Activated CD4-positive, alpha-beta T cell treated with anti-CD3 and anti-CD28 coated beads, Interleukin-2, amount 10 ng/mL, durations not matched to agents 7 days and 5 days (primary cell): ENCODE data around the gene TJP3. TPM values are rescaled to one million over a fixed set of nuclear protein-coding genes. Genes with fewer than 3 reads are reported as not detected.
A peak's percentile ranks its signal among the peaks of the same experiment; 100 is the strongest.

Experiments used
- CTCF ChIA-PET: fragments of 350-600 bp; sonication (Branson Sonifier 250); formaldehyde crosslinking; loops from one replicate; lab custom pipeline; 2021; ENCODE audit warnings: antibody characterized with exemption; lab: Charles Lee
- POLR2A ChIA-PET: fragments of 350-600 bp; sonication (Branson Sonifier 250); formaldehyde crosslinking; loops from one replicate; lab custom pipeline; 2021; ENCODE audit warnings: antibody characterized with exemption; lab: Charles Lee
- DNase-seq: peaks from one replicate; pipeline ENCODE4 v3.0.0-alpha.2; 2020
- H3K27ac Mint-ChIP-seq: one replicate; pipeline ENCODE4 v1.8.0; 2021; ENCODE audit warnings: mild to moderate bottlenecking, moderate library complexity, mixed read lengths
- H3K27me3 Mint-ChIP-seq: one replicate; pipeline ENCODE4 v1.8.0; 2021; ENCODE audit warnings: mixed read lengths
- H3K36me3 Mint-ChIP-seq: one replicate; pipeline ENCODE4 v1.8.0; 2021; ENCODE audit warnings: low read depth, mixed read lengths
- H3K4me1 Mint-ChIP-seq: one replicate; pipeline ENCODE4 v1.8.0; 2021; ENCODE audit warnings: mixed read lengths
- H3K4me3 Mint-ChIP-seq: one replicate; pipeline ENCODE4 v1.8.0; 2021; ENCODE audit warnings: mild to moderate bottlenecking, moderate library complexity, mixed read lengths
- H3K9me3 Mint-ChIP-seq: one replicate; pipeline ENCODE4 v1.8.0; 2021; ENCODE audit warnings: mixed read lengths
- total RNA-seq, 2 experiments: library from RNA; stranded (reverse); gene quantifications; one replicate each; pipeline ENCODE4 v1.2.3, GENCODE V29; 2021

TJP3 gene
- total RNA-seq, 2 experiments from 2014 or later = 2.7 to 3.5 TPM

DNA sequence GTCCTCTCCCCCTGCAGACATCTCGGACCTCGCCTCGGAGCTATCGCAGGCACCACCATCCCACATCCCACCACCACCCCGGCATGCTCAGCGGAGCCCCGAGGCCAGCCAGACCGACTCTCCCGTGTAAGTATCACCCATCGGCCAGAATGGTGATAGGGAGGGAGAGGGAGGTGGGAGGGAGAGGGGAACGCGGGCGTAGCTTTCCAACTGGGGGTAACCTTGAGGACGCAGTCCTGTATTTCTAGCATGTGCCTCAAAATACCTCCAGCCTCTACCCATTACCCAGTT, 26.1 kb downstream of the TJP3 start:
- H3K27me3 Mint-ChIP-seq = no peaks in the 10 kb centered on the region
- POLR2A ChIA-PET = no interaction called here
- no peak for DNase-seq
- CTCF ChIA-PET = no interaction called here
- no peaks in the 10 kb centered on the region for H3K9me3 Mint-ChIP-seq
- peaks cover 17% of the 10 kb centered on the region for H3K4me1 Mint-ChIP-seq
- no peaks in the 10 kb centered on the region for H3K36me3 Mint-ChIP-seq
- H3K27ac Mint-ChIP-seq = no peak overlapping the region
- no peak overlapping the region for H3K4me3 Mint-ChIP-seq

DNA sequence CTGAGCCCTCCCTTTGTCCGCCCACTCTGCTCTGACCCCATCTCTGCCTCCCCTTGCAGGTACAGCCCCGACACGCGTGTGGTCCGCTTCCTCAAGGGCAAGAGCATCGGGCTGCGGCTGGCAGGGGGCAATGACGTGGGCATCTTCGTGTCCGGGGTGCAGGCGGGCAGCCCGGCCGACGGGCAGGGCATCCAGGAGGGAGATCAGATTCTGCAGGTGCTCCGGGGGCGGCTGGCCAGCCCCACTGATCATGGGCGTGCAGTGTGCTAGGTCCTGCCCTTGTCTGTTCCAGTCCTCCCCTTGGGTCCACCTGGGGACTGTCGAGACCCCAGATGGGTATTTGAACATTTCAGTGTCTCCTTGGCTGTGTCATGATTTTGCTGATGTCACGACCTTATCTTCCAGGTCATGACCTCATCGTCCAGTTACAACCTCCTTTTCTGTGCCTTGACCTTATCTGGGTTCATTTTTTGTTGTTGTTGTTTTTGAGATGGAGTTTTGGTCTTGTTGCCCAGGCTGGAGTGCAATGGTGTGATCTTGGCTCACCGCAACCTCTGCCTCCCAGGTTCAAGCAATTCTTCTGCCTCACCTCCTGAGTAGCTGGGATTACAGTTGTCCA, 28.0 kb downstream of the TJP3 start:
- DNase-seq = no peak
- Mint-ChIP-seq H3K9me3 (no peaks in the 10 kb centered on the region), H3K27ac (no peak overlapping the region), H3K36me3 (no peaks in the 10 kb centered on the region), H3K27me3 (no peaks in the 10 kb centered on the region), H3K4me1 (peaks cover 23% of the 10 kb centered on the region), H3K4me3 (no peak overlapping the region)
- ChIA-PET CTCF (no interaction called here), POLR2A (no interaction called here)

DNA sequence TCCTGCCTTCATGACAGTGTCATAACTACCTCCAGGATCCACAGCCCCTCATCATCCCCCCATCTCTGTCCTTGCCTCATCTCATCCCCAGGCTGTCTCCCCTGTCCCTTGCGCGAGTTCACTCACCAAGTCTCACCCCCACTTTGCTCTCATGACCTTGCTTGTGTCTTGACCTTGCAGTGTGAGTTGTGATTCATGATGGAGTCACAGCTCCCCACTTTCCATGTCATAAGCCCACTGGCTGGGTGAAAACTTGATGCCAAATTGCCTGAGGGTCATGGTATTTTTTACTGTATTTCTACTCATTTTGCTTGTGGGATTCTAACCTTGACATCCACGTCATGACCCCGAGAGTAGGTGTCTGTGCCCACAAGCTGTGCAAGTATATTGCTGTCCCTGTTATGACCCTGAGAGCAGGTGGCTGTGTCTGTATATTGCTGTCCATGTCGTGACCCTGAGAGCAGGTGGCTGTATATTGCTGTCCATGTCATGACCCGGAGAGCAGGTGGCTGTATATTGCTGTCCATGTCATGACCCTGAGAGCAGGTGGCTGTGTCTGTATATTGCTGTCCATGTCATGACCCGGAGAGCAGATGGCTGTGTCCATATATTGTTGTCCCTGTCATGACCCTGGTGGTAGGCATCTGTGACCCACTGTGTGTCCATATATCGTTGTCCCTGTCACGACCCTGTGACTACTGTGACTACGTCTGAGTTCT, 29.5 kb downstream of the TJP3 start:
- CTCF ChIA-PET = no interaction called here

DNA sequence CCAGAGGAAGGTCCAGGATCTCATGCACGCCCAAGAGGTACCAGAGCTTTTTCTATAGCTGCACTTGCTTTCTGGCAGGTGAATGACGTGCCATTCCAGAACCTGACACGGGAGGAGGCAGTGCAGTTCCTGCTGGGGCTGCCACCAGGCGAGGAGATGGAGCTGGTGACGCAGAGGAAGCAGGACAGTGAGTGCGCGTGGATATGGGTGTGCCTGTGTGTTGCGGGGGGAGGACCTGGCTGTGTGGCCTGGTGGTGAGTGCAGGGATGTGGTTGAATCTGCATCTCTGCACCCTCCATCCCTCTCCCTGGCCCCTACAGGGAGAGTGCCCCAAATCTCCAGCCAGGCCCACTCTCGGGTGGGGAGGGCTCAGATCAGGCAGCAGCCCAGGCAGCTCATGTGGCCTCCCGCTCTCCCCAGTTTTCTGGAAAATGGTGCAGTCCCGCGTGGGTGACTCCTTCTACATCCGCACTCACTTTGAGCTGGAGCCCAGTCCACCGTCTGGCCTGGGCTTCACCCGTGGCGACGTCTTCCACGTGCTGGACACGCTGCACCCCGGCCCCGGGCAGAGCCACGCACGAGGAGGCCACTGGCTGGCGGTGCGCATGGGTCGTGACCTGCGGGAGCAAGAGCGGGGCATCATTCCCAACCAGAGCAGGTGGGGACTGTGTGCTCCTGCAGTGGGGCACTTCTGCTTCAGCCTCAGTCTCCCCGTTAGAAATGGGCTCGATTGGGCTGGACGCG, 30.5 kb downstream of the TJP3 start:
- Mint-ChIP-seq H3K4me3 (peak overlapping the region; percentile 22), H3K36me3 (no peaks in the 10 kb centered on the region), H3K27ac (peak overlapping the region; percentile 93), H3K4me1 (peaks cover 23% of the 10 kb centered on the region), H3K9me3 (no peaks in the 10 kb centered on the region), H3K27me3 (no peaks in the 10 kb centered on the region)
- ChIA-PET POLR2A (no interaction called here), CTCF (interaction anchor here (0.6 to 1.1 kb wide), 2 partner anchors 25 to 260 kb away, joined by 3 to 4 read pairs; no protein-coding TSS in a partner anchor)
- DNase-seq = no peak

More for the DNA sequence above, 29.5 kb downstream of the TJP3 start:
- no peaks in the 10 kb centered on the region for H3K9me3 Mint-ChIP-seq
- POLR2A ChIA-PET = no interaction called here
- DNase-seq = no peak
- H3K36me3 Mint-ChIP-seq = no peaks in the 10 kb centered on the region
- peak overlapping the region; percentile 93 for H3K27ac Mint-ChIP-seq
- H3K4me1 Mint-ChIP-seq = peaks cover 23% of the 10 kb centered on the region
- no peak overlapping the region for H3K4me3 Mint-ChIP-seq
- H3K27me3 Mint-ChIP-seq = no peaks in the 10 kb centered on the region

DNA sequence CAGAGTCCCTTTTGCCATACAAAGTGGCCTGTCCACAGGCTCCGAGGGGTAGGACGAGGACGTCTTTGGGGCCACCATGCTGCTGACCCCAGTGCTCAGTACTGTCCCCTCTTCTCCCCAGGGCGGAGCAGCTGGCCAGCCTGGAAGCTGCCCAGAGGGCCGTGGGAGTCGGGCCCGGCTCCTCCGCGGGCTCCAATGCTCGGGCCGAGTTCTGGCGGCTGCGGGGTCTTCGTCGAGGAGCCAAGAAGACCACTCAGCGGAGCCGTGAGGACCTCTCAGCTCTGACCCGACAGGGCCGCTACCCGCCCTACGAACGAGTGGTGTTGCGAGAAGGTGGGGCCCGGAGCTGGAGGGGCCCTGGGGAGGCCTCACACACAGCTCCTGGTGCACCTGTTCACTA, 32.2 kb downstream of the TJP3 start:
- POLR2A ChIA-PET = no interaction called here

DNA sequence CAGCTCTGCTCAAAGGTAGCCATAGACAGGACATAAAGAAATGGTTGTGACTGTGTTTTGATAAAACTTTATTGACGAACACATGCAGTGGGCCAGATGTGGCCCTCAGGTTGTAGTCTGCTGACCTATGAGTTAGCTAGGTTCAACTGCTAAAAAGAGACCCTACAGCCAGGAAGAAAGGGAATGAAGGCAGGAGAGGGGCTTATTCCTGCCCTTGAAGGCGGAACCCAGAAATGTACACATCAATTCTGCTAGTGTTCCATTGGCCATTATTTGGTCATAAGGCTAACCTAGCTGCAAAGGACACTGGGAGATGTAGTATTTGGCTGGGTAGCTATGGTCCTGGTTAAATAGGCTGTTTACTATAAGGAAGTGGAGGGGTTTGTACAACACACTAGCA, 35.3 kb downstream of the TJP3 start:
- Mint-ChIP-seq H3K36me3 (no peaks in the 10 kb centered on the region), H3K4me3 (no peak overlapping the region), H3K9me3 (no peaks in the 10 kb centered on the region), H3K27me3 (no peaks in the 10 kb centered on the region), H3K27ac (no peak overlapping the region), H3K4me1 (peaks cover 14% of the 10 kb centered on the region)
- ChIA-PET POLR2A (interaction anchor here (0.6 kb wide), 1 partner anchor 35 kb away, joined by 3 read pairs; no protein-coding TSS in a partner anchor), CTCF (interaction anchor here (1.5 kb wide), 1 partner anchor 314 kb away, joined by 3 read pairs; no protein-coding TSS in a partner anchor)
- no peak for DNase-seq

More for the DNA sequence above, 32.2 kb downstream of the TJP3 start:
- no peaks in the 10 kb centered on the region for H3K27me3 Mint-ChIP-seq
- H3K9me3 Mint-ChIP-seq = no peaks in the 10 kb centered on the region
- DNase-seq = no peak
- peaks cover 23% of the 10 kb centered on the region for H3K4me1 Mint-ChIP-seq
- H3K27ac Mint-ChIP-seq = no peak overlapping the region
- H3K4me3 Mint-ChIP-seq = no peak overlapping the region
- CTCF ChIA-PET = interaction anchor here (0.9 to 1.5 kb wide), 3 partner anchors 22 to 150 kb away, joined by 3 to 4 read pairs (median 3); partner anchors contain the start of gene MRPL54
- no peaks in the 10 kb centered on the region for H3K36me3 Mint-ChIP-seq

DNA sequence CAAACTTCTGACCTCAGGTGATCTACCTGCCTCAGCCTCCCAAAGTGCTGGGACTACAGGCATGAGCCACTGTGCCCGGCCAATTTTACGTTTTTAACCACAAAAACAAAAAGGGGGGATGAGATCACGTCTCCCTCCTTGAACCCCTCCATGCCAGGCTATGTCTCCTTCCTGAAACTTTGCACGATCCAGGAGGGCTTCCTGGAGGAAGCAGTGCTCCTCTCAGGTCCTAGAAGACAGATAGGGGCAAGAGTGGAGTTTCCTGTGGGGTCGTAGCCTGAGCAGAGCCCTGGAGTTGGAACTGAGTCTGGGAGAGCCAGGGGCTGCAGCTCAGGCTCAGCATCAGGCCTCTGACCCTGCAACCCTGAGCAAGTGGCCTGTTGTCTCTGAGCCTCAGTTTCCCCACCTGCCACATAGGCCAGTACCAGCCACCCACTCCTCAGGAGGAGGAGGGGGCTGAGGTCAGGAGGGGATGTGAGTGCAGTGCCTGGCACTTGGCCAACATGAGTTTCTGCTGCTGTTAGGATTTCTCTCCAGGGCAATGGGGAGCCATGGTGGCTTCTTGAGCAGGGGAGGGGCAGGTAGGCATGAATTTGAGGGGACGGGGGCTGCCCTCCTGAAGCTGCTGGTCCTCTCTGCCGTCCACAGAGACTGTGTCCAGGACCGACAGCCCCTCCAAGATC, 37.3 kb downstream of the TJP3 start:
- no peaks in the 10 kb centered on the region for H3K27me3 Mint-ChIP-seq
- no peak overlapping the region for H3K27ac Mint-ChIP-seq
- H3K4me1 Mint-ChIP-seq = no peaks in the 10 kb centered on the region
- no peak overlapping the region for H3K4me3 Mint-ChIP-seq
- peaks cover 10% of the 10 kb centered on the region for H3K36me3 Mint-ChIP-seq
- no peaks in the 10 kb centered on the region for H3K9me3 Mint-ChIP-seq
- ChIA-PET POLR2A (no interaction called here), CTCF (no interaction called here)
- no peak for DNase-seq

DNA sequence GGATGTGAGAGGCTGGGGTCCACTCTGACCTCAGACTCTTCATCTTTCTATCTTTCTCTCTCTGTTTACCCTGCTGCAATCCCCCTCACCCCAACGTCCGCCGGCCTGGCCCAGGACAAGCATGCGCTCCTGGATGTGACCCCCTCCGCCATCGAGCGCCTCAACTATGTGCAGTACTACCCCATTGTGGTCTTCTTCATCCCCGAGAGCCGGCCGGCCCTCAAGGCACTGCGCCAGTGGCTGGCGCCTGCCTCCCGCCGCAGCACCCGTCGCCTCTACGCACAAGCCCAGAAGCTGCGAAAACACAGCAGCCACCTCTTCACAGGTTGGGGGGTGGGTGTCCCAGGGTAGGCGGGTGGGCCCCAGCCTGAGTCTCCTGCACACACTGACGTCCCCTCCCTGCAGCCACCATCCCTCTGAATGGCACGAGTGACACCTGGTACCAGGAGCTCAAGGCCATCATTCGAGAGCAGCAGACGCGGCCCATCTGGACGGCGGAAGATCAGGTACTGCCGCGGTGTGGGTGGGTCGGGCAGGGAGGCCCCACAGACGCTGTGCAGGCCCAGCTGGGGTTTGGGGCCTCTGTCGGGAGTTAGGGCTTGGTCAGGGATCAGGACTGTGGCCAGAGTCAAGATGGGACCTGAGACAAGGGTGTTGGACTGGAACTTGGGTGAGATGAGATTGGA, 38.3 kb downstream of the TJP3 start:
- H3K27ac Mint-ChIP-seq = no peak overlapping the region

DNA sequence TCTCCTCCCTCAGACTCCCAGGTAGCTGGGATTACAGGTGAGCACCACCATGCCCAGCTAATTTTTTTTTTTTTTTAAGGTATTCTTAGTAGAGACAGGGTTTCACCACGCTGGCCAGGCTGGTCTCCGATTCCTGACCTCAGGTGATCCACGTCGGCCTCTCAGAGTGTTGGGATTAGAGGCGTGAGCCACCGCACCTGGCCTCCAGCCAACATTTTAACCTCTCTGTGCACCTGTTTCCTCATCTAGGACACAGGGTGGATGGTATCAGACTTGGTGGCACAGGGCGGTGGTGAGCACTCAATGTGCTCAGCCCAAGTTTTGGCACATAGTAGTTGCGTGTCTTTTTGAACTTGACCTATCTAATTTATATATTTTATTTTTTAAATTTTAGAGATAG, 40.8 kb downstream of the TJP3 start:
- POLR2A ChIA-PET = no interaction called here
- no peak overlapping the region for H3K27ac Mint-ChIP-seq
- no peaks in the 10 kb centered on the region for H3K4me1 Mint-ChIP-seq
- no peaks in the 10 kb centered on the region for H3K27me3 Mint-ChIP-seq
- no peak for DNase-seq
- peaks cover 23% of the 10 kb centered on the region for H3K36me3 Mint-ChIP-seq
- H3K4me3 Mint-ChIP-seq = no peak overlapping the region
- CTCF ChIA-PET = interaction anchor here (0.5 kb wide), 1 partner anchor 732 kb away, joined by 3 read pairs; no protein-coding TSS in a partner anchor
- H3K9me3 Mint-ChIP-seq = no peaks in the 10 kb centered on the region

More for the DNA sequence above, 38.3 kb downstream of the TJP3 start:
- Mint-ChIP-seq H3K4me1 (no peaks in the 10 kb centered on the region), H3K9me3 (no peaks in the 10 kb centered on the region), H3K27me3 (no peaks in the 10 kb centered on the region), H3K36me3 (peaks cover 15% of the 10 kb centered on the region), H3K4me3 (no peak overlapping the region)
- ChIA-PET CTCF (interaction anchor here (0.7 kb wide), 1 partner anchor 10 kb away, joined by 3 read pairs; no protein-coding TSS in a partner anchor), POLR2A (no interaction called here)
- no peak for DNase-seq

DNA sequence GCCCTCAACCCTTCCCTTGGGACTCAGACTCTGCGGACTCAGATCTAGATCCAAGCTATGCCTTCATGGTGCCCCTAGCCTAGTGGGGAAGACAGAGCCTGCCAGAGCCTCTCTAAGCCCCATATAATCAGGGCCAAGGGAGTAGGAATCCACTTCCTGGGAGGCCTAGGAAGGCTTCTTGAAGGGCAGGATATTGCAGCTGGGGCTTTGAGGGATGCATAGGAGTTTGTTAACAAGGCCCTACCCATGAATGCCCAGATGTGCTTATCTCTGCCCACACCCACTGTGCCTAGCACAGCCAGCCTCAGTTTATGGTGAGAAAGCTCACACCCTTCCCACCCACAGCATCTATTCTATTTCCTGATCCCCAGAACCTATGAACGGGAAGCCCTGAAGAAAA, 42.0 kb downstream of the TJP3 start:
- Mint-ChIP-seq H3K4me3 (no peak overlapping the region), H3K27ac (no peak overlapping the region), H3K9me3 (no peaks in the 10 kb centered on the region), H3K4me1 (peaks cover 2% of the 10 kb centered on the region), H3K36me3 (peaks cover 27% of the 10 kb centered on the region), H3K27me3 (no peaks in the 10 kb centered on the region)
- ChIA-PET CTCF (interaction anchor here (0.6 kb wide), 1 partner anchor 107 kb away, joined by 5 read pairs; no protein-coding TSS in a partner anchor), POLR2A (no interaction called here)
- no peak for DNase-seq

DNA sequence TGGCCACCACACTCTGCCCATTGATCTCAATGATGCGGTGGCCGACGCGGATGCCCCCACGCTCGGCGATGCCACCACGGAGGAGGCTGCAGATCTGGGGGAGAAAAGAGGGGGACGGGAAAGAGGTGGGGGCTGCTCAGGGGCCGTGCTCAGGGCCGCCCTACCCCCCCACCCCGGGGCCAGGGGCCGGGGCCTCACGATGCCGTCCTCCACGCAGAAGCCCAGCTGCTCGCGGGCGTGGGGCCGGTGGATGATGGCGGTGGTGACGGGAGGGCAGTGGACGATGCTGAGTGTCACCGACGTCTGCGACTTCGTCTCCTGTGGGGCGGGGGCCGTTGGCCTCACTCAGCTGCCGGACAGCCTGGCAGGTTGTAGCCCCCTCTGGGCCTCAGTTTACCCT, 43.1 kb downstream of the TJP3 start:
- H3K27me3 Mint-ChIP-seq = no peaks in the 10 kb centered on the region
- H3K36me3 Mint-ChIP-seq = peaks cover 31% of the 10 kb centered on the region
- DNase-seq = no peak
- no peak overlapping the region for H3K27ac Mint-ChIP-seq
- H3K4me1 Mint-ChIP-seq = peaks cover 5% of the 10 kb centered on the region
- ChIA-PET CTCF (interaction anchor here (0.7 to 1.5 kb wide), 2 partner anchors 10 to 237 kb away, joined by 3 to 4 read pairs; partner anchors contain the start of gene APBA3), POLR2A (no interaction called here)
- no peaks in the 10 kb centered on the region for H3K9me3 Mint-ChIP-seq
- no peak overlapping the region for H3K4me3 Mint-ChIP-seq

DNA sequence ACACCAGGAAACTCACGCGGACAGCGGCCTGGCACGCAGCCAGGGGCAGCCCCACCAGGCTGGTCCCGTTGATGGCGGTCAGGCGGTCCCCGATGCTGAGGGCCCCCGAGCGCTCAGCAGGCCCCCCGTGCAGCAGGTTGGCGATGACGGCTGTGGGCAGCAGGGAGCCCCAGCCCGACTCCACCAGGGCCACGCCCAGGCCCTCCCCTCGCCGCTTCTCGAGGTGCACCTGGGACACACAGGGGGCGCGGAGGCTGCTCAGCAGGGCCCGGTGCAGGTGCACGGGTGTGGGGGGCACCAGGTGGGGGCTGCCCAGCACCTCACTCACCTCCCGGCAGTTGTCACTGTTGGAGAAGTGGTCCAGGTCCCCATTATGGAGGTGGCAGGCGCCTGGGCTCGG, 44.3 kb downstream of the TJP3 start:
- H3K27ac Mint-ChIP-seq = no peak overlapping the region
- H3K27me3 Mint-ChIP-seq = no peaks in the 10 kb centered on the region
- no peaks in the 10 kb centered on the region for H3K9me3 Mint-ChIP-seq
- no peak overlapping the region for H3K4me3 Mint-ChIP-seq
- CTCF ChIA-PET = interaction anchor here (1.5 to 2.6 kb wide), 2 partner anchors 8 to 10 kb away, joined by 4 to 8 read pairs; partner anchors contain the start of genes APBA3 and MRPL54
- H3K36me3 Mint-ChIP-seq = peaks cover 36% of the 10 kb centered on the region
- no peak for DNase-seq
- POLR2A ChIA-PET = no interaction called here
- H3K4me1 Mint-ChIP-seq = peaks cover 8% of the 10 kb centered on the region
